ENCODE data around the gene ADD2.

The ADD2 gene

DNA sequence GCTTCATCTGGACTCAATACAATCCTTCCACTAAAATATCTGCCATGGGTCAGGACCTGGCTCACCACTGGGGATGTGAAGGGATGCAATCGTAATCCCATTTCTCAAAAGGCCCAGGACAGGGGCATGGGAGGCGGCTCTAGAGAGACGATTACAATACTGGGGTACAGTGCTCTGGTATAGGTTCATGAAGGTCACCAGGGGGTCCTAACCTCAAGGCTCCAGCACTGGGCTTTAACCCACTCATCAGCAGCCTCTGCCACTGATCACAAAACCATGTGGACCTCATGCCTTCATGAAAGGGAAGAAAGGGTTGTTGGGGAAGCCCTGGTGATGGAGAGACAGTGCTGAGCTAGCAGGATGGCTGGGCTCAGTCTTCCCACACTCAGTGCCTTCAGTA is 48.8 kb downstream of the ADD2 start:
- no peak for DNase-seq (ENCODE audit: low spot score)

DNA sequence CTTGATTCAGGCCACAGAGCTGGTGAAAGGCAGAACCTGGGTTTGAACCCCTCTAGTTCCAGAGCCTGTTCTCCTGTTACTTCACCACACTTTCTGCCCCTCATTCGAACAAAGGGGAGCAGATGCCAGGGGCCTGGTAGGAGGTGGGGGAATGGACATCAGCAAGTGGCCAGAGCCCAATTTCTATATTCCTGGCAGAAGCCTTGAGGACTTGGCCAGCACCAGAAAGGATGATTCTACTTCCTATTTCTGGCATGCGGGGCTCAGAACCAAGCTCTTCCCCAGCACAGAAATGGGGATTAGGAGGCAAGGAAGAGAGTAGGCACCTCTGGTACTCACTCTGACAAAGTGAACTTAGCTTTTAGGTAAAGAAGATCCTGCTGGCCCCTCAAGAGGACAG is 49.3 kb downstream of the ADD2 start:
- peak; percentile 89 for DNase-seq (ENCODE audit: low spot score)

- no peak for DNase-seq (ENCODE audit: low spot score)
Measured at GRCh38 chr2:70718241-70718640, 49.8 kb downstream of the ADD2 start.

DNA sequence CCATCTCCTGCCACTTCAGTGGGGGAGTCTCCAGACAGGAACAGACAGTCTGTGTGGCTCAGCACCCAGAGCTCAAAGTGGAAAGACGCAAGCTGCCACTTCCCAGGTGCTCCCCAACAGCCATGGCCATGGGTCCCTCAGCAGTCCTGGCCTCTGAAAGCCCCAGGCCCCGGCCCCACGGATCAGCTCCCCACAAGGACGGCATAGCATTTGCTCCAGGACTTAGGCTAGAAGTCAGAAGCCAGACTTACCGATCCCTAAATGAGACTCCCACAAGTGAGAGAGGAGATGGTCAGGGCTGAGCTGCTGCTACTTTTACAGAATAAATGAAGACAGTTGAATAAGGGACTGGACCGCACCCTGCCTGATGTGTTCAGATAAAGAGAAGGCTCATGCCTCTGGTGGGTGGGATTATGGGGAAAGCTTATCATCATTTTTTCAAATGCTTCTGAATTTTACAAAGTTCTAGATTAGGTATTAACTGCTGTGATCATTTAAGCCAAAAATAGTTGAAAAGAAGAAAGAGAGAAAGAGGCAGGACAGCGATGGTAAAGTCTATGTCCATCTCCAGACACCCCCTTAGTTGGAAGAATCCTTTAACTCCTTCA is 50.5 kb downstream of the ADD2 start:
- DNase-seq (ENCODE audit: low spot score): no peak

- no peak for DNase-seq (ENCODE audit: low spot score)
Measured at GRCh38 chr2:70716951-70717350, 51.0 kb downstream of the ADD2 start.

DNA sequence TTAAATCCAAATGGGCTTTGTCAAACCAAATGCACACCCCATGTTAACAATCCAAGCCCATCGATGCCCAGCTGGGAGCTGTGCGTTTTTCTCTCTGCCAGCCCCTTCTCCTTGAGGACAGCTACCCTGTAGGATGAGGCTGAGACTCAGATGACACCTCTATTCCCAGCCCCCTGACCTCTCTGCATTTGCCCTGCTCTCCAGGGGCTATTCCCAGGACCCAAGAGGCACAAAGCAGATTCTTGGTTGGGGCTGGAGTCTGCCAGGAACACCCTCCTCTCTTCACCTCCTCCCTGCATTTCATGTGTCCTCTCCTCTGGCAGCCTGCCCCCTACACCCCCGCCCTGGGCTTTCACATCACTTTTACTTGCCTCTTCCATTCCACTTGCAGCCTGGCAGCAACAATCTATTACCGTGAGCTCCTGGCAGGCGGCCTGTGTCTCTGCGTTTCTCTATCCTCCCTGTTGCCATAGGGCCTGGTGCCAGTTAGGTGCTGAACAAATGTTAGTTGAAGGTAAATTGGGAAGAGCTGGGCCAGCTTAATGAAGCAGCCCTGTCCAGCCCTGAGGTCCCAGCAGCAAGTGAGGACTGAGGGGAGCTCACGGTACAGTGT is 51.8 kb downstream of the ADD2 start:
- peak; percentile 97 for DNase-seq (ENCODE audit: low spot score)

DNA sequence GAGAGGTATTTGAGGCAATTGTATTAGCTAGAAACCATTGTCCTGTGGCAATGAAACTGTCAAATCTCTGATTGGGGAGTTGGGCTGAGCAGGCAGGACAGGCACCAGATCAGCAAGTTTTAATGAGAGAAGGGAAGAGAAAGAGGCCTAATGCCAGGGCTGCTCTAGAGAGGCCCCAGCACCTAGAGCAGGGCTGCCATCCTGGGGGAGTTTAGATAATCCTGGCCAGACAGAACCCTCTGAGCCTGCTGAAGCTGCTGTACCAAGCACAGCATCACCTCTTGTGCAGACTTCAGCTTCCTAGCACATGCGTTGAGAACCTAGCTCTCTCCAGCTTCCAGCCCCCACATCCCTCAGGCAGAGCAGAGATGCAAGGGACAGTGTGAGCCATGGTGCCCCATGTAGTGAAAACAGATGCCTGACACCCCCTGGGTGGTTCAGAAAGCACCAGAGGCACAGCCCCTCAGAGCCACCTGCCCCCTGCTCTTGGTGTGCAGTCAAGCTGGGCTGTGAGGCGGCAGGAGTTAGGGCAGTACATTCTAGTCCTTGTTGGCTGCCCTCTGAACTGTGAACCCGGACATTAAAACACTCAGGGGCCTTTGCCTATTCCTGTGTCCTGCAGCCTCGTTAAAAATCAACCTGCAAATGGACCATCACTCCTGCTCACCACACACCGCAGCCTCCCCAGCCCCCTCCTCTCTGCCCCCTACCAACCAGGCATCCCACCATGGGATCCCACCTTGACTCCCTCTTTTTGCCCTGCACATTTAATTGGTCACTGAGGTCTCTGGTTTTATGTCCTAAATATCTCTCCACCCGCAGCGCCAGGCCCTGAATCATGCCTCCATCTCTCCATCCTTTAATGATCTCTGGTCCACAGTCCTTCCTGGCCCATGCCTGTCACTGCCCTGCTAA is 52.7 kb downstream of the ADD2 start:
- no peak for DNase-seq (ENCODE audit: low spot score)

DNA sequence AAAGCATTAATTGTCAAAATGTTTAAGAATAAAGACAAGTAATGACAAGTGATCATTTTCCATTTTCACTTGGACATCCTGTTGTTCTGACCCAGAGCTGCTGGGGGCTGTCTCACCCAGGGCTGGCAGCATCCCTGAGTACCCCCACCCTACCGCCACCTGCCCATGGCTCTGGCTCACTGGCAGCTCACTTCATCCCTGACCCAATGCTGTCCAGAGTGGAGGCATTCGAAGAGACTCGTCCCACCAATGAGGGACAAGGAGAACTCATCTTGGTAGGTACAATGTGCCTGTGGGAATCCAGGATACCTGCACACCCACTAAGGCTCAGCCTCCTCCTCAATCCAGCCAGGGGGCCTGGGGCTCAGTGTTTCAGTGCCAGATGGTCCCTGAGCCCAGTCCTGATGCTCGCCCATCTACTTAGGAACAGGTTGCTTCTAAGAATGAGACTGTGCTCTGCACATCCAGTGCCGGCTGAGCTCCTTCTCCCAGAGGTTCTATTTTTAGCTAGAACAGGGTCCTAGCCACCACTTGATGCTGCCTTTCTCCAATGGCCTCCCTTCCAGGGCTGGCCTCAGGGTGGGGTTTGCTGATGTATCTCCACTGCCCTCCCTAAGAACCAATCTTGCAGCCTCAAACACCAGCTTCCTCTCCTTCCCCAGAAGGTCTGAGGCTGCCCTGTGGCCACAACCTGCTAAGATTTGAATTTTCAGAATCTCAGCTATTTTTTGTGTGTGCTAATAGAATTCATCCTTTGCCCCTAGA is 53.7 kb downstream of the ADD2 start:
- no peak for DNase-seq (ENCODE audit: low spot score)

DNA sequence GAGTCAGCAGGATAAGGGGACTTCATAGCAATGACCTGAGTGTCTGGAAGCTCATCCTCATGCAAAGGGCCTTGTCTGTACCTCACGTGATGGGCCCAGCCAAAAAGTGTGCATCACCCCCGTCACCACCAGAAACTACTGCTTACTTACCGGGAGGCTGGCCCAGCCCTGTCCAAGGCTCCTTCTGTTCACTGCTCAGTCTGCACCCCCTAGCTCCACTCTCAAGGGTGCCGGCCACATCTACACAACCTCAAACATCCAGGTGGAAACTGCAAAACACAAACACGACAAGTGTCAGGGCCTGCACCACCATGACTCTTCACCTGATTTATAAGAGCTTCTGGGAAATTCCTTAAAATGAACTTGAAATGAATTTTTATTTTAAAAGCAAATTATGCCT is 55.1 kb downstream of the ADD2 start:
- no peak for DNase-seq (ENCODE audit: low spot score)

- DNase-seq (ENCODE audit: low spot score): no peak
Measured at GRCh38 chr2:70711191-70711590, 56.8 kb downstream of the ADD2 start.

- DNase-seq (ENCODE audit: low spot score): no peak
Measured at GRCh38 chr2:70710038-70710690, 57.8 kb downstream of the ADD2 start.

GRCh38 chr2:70709275-70710037 is 58.5 kb downstream of the ADD2 start:
- DNase-seq (ENCODE audit: low spot score): no peak

DNA sequence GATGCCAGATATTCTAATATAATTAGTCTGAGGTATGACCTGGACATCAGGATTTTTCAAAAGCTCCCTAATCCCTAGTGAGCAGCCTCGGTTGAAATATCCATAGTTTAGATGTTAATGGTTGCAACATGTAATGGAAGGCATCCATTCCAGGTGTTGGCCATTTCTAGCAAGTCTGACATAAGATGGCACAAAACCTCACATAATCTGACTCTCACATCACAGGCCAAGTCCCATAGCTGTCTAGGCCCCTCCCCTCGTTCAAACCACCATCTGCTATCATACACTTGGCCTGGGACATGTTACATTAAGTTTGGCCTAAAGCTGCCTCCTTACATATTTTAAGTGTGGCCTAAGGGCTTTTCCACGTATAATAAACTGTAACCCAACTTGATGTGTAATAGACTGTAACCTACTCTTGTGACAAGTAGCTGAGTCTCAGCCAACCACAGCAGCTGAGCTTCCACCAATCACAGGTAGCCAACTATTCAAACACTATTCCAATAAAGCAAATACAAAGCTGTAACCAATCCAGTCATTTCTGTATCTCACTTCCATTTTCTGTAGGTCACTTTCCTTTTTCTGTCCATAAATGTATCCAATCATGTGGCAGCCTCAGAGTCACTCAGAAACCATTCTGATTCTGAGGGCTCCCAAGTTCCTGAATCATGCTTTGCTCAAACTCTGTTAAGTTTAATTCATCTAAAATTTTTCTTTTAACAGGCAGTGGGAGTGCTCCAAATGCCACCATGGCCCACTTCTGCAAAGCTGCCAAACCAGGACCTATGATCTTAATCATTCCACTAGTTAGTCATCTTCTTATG is 59.4 kb downstream of the ADD2 start:
- no peak for DNase-seq (ENCODE audit: low spot score)

DNA sequence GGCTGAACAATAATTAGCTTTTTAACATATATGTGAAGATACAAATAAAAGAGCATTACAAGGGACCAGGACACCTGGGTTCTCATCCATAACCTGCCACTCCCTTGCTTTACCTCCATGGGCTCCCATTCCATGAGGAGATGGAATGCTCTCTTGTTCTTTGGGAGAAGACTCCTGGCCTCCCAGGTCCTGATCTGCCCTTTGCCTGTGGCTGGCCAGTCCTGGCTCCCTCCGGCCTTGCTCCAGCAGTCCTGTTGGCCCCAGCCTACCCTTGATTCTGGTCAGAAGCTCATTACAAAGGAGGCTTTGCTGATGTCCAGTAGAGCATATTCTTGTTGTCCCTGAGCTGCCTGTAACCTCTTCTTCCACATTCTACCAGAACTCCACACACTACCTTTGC is 60.3 kb downstream of the ADD2 start:
- DNase-seq (ENCODE audit: low spot score): no peak

GRCh38 chr2:70706026-70706795 is 61.8 kb downstream of the ADD2 start:
- no peak for DNase-seq (ENCODE audit: low spot score)

DNA sequence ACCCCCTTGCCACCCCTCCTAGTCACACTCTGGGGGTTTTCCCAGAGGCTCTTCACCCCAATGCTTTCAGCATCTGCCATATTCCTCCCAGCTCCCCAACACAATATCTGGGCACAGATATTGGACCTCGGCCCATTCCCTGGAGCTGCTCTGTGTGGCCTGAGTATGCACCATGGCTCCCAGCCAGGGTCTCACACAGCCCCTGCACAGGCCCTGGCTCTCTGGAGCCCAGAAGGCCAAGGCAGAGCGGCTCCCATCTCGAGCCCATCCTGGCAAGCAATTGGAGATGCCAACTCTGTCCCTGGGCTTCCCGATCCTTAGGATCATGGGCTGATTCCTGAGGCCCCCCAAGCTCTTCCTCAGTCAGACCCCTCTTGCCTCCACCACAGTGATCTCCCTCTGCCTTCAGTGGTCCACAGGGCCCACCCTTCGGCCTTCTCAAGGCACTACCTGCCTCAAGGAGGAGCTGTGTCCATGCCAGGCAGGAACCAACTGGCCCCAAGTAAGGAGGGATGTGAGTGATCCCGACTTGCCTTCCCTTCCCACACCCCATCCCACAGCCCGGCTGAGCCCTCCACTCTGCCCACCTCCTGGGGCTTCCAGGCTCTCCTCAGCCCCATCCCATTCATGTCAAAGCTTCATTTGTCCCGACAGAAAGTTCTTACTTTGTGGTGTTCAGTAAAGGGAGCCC is 62.7 kb downstream of the ADD2 start:
- DNase-seq (ENCODE audit: low spot score): no peak

DNA sequence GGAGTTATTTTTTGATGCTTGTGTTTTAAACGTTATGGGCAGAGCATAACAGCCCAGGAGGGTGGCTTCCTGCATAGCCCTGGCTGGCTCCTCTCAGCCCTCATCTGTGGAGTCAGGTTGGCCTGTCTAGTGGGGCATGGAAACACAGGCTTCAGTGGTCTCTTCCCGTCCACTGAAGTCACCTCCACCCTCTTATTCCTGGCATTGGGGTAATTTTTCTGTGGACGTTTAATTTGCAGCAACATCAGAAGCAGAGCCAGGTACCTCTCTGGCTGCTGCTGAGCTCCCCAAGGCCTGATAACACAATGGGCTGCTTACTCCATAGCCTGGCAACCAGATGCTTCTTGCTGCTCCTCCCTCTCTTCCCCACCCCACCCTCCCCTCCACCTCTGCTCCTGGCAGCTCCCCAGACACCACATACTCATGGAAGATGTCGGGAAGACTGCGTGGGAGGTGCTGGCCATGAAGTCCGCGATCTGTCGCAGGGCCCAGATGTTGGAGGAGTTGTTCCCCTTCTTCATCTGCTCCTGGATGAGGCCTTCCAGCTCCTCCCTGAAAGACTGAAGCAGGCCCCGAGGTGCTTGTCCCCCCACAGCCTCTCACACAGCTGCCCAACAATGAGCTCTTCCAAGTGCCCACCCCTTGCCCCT is 64.0 kb downstream of the ADD2 start:
- DNase-seq (ENCODE audit: low spot score): no peak

DNA sequence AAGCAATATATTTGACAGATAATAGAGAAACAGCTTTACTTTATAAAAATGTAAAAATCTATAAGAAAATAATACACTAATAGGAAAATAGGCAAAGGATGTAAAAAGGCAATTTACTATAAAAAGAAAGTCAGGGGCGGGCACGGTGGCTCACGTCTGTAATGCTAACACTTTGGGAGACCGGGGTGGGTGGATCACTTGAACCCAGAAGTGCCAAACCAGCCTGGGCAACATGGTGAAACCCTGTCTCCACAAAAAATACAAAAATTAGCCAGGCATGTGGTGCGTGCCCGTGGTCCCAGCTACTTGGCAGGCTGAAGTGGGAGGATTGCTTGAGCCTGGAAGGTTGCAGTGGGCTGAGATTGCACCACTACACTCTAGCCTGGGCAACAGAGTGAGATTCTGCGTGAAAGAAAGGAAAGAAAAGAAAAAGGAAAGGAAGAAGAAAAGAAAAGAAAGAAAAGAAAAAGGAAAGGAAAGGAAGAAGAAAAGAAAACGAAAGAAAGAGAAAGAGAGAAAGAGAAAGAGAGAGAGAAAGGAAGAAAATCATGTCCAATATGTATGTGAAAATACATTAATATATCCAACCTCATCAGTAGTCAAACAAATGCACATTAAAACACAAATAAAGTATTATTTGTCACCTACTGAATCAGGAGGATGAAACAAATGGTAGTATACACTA is 65.1 kb downstream of the ADD2 start:
- DNase-seq (ENCODE audit: low spot score): no peak

Data from cerebellar cortex (tissue), 1 donor.